KG1 (cell line): Measurements from ENCODE around the gene TCHH.
"Not testable (repeated sequence)": the region's sequence is repeated elsewhere in the genome, so short reads cannot be mapped to it uniquely, and the experiment has no call there.

Experiments
- DNase-seq: peaks from one replicate; lab custom pipeline; 2025; lab: John Stamatoyannopoulos, UW

The TCHH gene, protein sequence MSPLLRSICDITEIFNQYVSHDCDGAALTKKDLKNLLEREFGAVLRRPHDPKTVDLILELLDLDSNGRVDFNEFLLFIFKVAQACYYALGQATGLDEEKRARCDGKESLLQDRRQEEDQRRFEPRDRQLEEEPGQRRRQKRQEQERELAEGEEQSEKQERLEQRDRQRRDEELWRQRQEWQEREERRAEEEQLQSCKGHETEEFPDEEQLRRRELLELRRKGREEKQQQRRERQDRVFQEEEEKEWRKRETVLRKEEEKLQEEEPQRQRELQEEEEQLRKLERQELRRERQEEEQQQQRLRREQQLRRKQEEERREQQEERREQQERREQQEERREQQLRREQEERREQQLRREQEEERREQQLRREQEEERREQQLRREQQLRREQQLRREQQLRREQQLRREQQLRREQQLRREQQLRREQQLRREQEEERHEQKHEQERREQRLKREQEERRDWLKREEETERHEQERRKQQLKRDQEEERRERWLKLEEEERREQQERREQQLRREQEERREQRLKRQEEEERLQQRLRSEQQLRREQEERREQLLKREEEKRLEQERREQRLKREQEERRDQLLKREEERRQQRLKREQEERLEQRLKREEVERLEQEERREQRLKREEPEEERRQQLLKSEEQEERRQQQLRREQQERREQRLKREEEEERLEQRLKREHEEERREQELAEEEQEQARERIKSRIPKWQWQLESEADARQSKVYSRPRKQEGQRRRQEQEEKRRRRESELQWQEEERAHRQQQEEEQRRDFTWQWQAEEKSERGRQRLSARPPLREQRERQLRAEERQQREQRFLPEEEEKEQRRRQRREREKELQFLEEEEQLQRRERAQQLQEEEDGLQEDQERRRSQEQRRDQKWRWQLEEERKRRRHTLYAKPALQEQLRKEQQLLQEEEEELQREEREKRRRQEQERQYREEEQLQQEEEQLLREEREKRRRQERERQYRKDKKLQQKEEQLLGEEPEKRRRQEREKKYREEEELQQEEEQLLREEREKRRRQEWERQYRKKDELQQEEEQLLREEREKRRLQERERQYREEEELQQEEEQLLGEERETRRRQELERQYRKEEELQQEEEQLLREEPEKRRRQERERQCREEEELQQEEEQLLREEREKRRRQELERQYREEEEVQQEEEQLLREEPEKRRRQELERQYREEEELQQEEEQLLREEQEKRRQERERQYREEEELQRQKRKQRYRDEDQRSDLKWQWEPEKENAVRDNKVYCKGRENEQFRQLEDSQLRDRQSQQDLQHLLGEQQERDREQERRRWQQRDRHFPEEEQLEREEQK (N-terminal part only)

GRCh38 chr1:152115344-152115743 lies at the start of gene TCHH:
Gene TCHH (minus strand): TSS chr1:152115444. CDS start chr1:152114080, 1,364 bp downstream.
- no peak for DNase-seq

DNA sequence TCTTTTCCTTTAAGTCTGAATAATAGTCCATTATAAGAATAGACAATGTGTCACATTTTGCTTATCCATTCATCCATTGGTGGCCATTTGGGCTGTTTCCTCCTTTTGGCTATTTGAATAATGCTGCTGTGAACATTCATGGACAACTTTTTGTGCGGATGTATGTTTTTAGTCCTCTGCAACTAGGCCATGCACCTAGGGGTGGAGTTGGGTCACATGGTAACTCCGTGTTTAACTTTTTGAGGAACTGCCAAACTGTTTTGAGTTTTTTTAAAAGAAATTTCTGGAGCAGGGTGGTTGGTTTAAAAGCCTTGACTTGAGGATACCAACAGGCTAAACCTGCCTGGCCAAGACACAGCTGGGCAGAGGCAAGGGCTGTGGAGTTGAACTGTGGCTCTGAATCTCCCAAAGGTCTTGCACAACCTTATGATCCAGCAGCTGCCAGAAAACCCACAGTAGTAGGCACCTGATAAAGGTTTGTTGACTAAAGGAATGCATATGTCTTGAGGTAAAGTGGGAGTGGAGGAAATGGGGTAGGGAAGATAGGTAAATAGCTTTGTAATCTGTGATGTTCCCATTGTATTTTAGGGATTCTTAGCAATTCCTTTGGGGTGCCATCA lies 49.4 kb upstream of the TCHH start:
- no peak for DNase-seq

DNA sequence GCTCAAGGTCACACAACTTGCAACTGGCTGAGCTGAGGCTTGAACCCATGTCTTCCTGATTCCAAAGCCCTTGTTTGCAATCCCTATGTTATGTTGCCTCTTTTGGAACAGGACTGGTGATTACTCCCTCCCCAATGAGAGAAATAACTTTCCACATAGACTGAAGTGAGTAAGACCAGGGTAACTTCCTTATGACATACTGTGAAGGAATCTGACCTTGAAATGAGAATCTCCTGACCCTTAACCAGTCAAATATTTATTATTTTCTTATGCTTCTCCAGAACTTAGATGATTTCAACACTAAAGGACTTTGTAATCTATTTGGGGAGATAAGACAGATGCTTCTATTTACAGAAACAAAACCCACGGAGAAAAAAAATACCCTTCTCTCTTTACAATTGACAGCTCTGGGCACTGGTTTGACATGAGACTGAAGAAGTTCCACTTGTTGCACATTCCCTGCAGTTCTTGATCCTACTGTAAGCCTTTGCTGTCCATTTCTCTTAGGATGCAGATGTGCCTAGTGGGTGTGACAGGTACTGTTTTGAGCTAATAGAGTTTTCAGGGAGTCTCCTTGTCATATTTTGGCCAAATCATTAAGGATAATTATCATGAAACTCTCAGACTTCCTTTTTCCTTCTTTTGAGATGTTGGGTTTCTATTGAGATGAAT lies 47.7 kb upstream of the TCHH start:
- DNase-seq = no peak

- peak; percentile 13 for DNase-seq
Observed at GRCh38 chr1:152160576-152160975, 45.3 kb upstream of the TCHH start.

GRCh38 chr1:152159144-152159543 lies 43.9 kb upstream of the TCHH start, which contains the start of gene RPTN:
Gene RPTN (minus strand): TSS chr1:152159228. CDS start chr1:152157889, 1,339 bp downstream.
- DNase-seq = no peak

DNA sequence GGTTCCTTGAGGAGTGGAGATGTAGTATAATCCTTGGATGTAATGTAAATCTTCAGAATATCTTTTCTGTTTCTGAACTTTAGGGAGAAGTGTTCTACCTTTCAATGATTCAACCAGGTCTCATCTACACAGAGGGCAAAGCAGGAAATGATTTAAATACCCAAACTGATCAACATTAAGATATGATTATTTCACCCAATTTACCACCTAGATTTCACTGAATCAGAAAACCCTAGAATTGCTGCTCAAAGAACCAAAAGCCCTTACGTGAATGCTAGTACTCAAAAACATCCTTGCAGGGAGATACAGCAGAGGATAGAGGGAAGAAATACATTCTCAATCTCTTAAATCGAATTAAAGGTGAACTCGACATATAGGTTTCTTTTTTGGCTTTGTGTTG lies 38.8 kb upstream of the TCHH start:
- DNase-seq = no peak

DNA sequence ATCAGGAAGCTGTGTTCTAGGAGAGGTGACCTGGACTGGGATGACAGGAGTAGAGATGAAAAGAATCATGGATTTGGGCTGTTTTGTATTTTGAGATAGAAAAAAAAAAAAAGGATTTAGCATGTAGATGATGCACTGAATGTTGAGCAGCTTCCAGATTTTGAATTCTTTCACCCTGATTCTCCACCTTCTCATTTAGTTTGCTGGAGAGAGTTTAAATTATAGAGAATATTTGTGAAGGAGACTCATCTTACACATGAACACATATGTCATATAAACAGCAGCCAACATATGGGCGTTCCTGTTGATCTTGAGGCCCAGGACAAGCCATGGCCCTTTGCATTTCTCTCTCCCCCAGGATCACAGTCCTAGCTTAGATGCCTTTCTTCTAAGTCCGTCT lies 36.4 kb upstream of the TCHH start:
- DNase-seq = no peak

GRCh38 chr1:152148981-152149380 lies 33.7 kb upstream of the TCHH start:
- no peak for DNase-seq

DNA sequence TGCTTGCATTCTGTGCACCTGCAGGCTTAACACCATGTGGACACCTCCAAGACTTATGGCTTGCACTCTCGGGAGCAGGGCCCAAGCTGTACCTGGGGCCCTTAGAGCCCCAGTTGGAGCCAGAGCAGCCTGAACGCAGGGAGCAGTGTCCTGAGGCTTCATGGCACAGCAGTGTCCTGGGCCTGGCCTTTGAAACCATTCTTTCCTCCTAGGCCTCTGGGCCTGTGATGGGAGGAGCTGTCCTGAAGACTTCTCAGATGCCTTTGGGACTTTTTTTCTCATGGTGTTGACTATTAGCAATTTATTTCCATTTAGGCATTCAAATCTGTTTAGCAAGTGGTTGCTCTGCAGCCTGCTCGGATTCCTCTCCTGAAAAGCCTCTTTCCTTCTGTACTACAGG lies 32.8 kb upstream of the TCHH start:
- no peak for DNase-seq

DNA sequence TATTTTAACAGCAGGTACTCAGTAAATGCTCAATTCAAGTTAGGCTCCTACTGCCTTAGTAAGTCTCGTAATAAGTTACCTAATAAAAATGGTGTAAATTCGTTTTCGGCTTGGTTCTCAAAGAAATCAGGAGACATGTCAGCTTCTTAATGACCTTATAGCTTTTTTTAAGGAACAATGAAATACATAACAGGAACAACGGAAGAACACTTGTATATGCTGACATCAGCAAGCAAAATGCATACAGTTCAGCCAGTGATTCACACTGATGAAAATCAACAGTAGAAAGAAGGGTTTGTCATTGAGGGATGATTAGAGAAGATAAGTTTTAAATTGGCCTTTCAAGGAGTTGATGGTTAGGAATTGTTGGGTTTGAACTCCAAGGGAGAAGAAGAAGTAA lies 30.5 kb upstream of the TCHH start:
- DNase-seq = no peak

DNA sequence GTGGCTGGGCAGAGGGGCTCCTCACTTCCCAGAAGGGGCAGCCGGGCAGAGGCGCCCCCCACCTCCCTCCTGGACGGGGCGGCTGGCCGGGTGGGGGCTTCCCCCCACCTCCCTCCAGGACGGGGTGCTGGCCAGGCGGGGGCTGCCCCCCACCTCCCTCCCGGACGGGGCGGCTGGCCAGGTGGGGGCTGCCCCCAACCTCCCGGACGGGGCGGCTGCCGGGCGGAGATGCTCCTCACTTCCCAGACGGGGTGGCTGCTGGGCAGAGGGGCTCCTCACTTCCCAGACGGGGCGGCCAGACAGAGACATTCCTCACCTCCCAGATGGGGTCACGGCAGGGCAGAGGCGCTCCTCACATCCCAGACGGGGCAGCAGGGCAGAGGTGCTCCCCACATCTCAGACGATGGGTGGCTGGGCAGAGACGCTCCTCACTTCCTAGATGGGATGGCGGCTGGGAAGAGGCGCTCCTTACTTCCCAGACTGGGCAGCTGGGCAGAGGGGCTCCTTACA lies 29.5 kb upstream of the TCHH start:
- not testable (repeated sequence) for DNase-seq

- DNase-seq = no peak
Observed at GRCh38 chr1:152143150-152143887, 28.1 kb upstream of the TCHH start.

DNA sequence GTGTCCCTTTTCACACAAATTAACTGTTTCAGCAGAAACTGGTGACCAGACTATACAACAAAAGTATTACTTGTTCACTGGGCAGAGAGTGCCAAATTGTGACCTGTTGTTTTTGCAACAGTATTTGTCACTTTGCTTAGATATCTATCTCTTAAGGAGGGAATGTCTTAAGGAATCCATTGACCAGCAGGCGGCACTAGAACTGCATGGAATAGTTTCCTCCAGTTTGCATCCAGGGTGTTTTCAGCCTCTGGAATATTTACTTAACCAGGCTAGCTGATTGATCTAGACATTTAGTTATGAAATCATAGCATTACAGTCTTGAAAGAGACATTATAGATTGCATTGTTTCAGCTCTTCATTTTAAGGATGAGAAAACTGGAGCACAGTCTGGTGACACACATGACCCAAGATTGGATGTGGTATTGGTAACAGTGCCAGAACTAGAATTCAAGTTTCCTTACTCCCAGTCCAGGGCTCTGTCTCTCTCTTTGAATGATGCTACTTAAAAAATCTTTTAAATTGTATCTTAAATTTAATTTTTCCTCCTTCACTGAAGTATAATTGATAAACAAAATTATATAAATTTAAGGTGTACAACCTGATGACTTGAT lies 26.8 kb upstream of the TCHH start:
- no peak for DNase-seq

DNA sequence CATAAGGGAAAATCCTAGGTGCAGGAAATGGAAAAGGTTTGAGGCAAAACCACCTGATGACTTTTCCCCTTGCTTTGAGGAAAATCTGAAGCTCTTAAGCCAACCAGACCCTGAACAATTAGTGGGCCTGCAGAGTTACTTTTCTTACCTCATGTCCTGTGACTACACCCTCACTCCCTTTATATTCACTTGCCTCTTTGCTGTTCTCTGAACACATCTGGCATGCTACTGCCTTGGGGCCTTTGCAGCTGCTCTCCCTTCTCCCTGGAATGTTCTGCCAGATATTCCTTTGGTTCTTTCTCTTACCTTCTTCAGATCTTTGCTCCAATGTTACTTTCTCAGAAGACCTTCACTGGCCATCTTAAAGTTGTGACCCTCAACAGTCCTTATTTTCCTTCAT lies 22.0 kb upstream of the TCHH start:
- no peak for DNase-seq

GRCh38 chr1:152130186-152130585 lies 14.9 kb upstream of the TCHH start:
- no peak for DNase-seq

GRCh38 chr1:152127673-152128072 lies 12.4 kb upstream of the TCHH start:
- no peak for DNase-seq

DNA sequence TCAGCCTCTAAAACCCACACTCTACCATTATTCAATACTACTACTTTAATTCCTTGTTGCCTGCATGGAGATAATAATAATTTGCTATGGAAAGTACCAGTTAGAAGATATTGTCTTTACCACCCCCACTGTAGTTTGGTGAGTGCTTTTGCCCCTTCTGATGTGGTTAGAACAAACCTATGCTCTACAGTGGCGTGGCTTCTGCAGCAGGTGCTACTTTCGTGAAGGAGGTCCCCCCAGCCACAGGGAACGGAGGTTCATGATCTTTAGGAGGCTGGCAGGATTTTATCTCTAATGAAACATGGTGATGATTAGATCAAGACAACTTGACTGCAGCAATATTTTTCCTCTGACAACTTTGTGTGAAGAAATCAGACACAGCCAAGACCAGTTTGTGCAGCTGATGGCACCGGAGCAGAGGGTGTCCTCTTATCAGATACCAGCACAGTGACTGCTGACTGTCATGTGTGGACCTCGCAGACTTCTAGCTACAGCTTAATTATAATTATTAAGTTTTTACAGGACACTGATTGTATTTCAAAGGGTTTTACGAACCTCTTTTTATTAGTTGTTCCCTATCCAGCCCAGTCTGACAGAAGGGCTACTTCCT lies 10.7 kb upstream of the TCHH start:
- no peak for DNase-seq

DNA sequence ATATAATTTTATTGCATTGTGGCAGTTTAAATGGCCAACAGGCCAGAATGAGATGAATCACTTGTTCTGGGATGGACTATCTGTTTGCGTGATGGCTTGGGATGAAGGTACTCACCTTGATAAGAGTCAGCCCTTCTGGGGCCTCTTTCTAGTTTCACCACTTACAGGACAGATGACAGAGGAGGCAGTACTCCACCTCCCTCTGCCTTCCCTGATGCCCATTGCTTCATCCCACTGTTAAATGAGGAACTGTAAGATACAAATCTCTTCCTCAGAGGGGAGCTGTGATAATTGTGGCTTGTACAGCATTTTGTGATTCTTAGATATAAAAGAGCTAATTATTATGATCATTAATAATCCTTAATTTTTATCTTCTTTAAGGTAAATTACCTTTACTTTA lies 3.7 kb upstream of the TCHH start:
- no peak for DNase-seq

DNA sequence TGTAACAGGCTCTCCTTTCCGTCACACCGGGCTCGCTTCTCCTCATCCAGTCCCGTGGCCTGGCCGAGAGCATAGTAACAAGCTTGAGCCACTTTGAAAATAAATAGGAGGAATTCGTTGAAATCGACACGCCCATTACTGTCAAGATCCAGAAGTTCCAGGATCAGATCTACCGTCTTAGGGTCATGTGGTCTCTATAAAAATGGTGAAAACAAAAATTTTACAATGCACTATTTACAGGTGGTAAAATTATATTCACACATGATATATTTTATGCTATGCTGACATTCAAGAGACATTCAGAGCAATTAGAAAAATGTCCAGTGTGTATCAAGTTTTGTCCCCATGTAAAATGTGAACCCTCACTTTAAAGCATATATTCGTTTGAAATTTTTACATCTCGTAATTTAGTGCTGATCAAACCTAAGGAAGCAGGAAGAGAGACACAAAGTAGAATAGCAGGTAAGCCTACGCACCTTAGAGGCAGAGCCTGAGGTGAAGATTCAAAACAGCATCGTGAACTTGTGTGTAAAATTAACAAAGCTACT lies 2.3 kb downstream of the TCHH start:
- DNase-seq = no peak
